ENCODE data around the gene PRM3.

The PRM3 gene

DNA sequence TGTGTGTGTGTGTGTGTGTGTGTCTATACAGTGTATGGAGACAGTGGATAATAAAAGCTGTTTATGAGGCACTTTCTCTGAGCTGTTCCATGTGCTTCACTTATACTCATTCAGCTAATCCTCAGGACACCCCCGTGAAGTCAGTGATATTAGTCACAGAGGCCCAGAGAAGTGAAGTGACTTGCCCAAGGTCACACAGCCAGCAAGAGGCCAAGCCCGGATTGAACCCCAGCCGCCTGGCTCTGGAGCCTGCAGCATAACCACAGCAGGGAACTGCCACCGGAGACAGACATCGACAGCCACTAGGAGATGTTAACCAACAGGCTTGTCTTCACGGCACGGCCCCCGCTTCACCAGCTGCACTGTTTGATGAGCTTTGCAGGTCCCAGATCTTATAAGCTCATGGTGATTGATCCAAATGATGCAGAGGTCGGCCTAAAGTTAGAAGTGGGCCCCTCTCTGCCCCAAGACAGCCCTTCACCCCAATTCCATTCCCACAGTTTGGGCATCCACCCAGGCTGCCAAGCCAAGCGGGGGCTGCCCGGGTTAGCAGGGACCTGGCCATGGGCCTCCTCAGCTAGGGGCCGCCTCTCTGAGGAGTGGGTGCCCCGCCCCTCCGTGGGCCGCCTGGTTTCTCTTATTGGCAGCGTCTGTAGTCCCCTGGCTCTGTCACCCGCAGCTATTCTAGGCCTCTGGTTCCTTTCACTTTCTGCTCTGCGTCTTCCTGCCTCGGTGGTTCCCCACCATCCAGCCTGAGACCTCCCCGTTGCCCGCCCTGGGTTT, 48.3 kb downstream of the PRM3 start:
- DNase-seq (ENCODE audit: low spot score) = no peak

DNA sequence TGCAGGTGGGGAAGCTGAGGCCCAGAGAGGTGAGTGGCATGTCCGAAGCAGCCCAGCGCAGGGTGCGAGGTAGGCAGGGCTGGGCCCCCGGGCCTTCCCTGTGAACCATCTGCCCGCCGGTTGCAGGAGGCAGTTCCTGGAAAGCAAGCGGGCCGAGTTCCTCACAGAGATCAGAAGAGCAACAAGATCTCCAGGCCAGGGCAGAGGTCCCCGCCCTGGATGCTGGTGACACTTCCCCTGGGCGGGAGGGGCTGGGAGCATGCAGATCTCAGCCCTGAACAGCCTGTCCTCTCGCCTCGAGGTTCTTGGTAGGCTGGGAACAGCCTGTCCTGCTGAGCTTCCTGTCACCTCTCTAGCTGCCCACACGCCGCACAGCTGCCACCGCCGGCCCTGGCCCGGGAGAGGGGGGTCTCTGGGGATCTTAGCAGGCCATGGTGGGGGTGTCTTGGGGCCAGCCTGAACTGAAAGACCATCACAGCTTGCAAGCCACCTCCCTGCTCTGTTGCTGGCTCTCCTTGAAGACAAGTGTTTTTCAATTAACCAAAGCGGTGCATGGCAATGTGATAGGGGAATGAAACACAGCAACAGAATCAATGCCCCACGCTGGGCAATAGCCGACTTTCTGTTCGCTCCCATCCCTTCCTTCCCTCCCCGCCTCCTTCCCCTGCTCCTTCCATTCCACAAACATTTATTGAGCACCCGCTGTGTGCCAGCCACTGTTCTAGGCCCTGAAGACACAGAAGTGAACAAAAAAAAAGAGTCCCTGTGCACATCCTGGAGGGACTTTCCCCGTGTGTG, 49.1 kb downstream of the PRM3 start:
- no peak for DNase-seq (ENCODE audit: low spot score)
